HG02840 (cell line): ENCODE data around the gene ICA1L.
A peak's percentile ranks its signal among the peaks of the same experiment; 100 is the strongest.

ENCODE experiments used
- ATAC-seq: cut with Tn5 transposase; IDR thresholded peaks from one replicate; pipeline ENCODE4 v1.9.1; 2021; ENCODE audit warnings: mild to moderate bottlenecking, moderate library complexity, moderate number of reproducible peaks; ENCODE audit not compliant: unreplicated experiment, low FRiP score

ICA1L gene

DNA sequence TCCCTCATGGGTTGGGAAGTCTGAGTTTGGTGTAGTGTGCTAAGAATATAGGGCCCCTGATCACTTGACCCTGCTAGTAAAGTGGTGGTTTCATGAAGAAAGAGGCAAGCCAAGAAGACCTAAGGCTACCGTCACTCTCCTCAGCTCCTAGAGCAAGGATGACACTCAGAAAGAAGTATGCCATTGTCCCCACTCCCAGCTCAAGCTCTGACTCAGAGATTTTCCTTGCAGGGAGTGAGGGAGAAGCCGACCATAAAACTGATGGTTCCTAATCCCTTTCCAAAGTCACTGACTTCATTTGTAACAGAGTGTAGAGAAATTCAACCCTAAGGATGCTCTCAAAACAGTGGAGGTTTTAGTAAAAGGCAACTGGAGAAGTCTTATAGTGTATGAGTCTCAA lies 80.9 kb downstream of the ICA1L start:
- ATAC-seq, result no peak

DNA sequence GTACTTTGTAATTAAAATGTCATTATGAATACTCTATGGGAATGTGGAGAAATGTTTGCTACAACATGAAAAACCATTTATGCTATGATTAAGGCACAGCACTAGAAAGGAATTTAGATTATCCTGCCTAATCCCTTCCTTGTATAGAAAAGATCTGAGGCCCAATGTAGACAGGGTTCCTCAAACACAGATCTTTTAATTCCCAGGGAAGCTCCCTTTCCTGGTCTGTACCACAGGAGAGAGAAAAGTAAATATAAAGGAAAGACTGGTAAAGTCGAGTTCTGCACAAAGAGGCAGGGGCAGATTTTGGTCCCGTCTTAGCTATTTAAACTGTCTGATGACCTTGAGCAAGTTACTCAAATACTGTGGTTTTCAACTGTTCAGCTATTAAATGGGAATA lies 84.7 kb downstream of the ICA1L start:
- no peak for ATAC-seq

GRCh38 chr2:202782940-202783558 lies 88.5 kb downstream of the ICA1L start:
- no peak for ATAC-seq

- peak; percentile 91 for ATAC-seq
Measured at GRCh38 chr2:202780514-202781021, 91.0 kb downstream of the ICA1L start.

- ATAC-seq, result no peak
Measured at GRCh38 chr2:202778217-202778616, 93.3 kb downstream of the ICA1L start.

DNA sequence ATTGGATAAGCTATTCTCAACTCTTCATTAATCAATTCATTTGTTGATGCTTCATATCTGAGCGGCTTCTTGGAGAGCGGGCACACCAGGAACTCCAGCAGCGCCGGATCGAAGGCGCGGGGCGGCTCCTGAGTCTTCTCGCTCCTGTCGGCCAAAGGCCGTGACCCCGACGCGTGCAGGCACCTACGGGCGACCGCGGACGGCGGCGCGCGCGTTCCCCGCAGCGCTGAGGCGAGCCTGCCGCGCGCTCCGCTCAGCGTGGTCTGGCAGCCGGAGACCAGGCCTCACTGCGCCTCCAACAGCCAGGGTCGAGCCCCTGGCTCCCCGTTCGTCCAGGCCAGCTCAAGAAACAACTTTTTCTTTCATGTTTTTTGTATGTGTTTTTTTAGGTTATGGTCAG lies 97.5 kb downstream of the ICA1L start:
- ATAC-seq, result no peak

GRCh38 chr2:202773301-202773973 lies 98.1 kb downstream of the ICA1L start:
- ATAC-seq, result no peak

DNA sequence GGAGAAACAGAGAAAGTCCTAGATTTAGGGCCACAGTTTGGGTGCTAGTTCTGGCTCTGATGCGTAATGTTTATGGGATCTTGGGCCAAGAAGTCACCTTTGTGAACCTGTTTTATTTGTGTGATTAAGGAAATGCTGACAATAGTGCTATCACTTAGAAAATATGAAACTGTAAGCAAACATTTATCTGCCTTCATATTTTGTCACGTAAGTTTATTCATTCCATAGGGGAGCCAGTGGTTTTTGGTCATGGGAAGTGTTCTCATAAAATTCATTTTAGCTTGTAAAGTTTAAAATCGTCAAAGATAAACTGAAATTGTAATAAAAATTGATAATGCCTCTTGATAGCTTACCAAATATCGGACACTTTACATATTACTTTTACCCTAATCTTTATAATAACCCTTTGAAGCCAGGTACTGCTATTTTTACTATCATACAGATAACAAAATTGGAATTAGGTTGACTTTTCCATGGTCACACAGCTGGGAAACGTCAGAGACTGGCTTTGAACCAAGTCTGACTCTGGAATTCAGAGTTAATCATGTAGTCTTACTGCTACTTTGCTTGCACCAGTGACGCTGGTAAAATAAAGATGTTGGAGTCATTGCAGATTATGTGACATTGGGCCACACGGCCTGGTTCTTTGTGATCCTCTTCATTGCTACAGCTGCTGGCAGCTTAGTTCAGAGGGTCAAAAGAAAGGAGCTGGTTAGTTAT lies 99.7 kb downstream of the ICA1L start:
- no peak for ATAC-seq

- no peak for ATAC-seq
Measured at GRCh38 chr2:202771336-202771735, 100.2 kb downstream of the ICA1L start.

DNA sequence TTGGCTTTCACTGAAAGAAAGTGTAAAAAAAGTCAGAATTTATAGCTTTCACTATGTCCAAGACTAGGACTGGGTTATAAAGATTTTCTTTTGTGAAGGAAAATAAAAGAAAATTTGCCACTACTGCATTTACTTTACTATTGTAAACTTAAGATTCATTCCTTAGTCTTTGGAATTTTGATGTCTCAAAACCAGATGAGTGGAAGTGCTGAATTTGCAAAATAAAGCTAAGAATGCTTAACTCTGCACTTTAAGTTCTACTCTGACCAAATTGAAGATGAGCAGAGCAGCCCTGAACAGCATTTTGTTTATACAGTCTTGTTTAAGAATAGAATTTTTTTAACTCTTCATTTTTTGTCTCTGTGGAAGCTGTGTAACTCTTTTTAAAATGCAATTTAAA lies 102.4 kb downstream of the ICA1L start:
- no peak for ATAC-seq

GRCh38 chr2:202768273-202768672 lies 103.3 kb downstream of the ICA1L start:
- ATAC-seq, result no peak

GRCh38 chr2:202765436-202765835 lies 106.1 kb downstream of the ICA1L start:
- ATAC-seq, result no peak

- no peak for ATAC-seq
Measured at GRCh38 chr2:202764991-202765390, 106.6 kb downstream of the ICA1L start.

DNA sequence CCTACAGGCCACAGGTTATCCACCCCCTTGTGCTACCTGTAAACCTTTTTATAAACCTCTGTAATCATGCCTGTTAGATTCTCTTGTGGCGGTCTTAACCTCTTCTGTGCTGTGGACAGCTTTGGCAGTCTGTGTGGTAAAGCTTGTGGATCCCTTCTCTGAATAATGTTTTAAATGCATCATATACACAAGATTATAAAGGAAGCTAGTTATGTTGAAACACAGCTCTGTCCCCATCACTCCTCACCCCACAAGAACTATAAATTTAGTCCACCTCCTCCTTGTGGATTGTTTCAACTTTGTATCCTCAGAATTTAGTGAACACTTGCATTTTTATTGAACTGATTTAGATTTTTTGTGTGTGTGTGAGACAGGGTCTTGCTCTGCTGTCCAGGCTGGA lies 107.7 kb downstream of the ICA1L start:
- ATAC-seq, result no peak

- no peak for ATAC-seq
Measured at GRCh38 chr2:202762556-202762955, 109.0 kb downstream of the ICA1L start.

DNA sequence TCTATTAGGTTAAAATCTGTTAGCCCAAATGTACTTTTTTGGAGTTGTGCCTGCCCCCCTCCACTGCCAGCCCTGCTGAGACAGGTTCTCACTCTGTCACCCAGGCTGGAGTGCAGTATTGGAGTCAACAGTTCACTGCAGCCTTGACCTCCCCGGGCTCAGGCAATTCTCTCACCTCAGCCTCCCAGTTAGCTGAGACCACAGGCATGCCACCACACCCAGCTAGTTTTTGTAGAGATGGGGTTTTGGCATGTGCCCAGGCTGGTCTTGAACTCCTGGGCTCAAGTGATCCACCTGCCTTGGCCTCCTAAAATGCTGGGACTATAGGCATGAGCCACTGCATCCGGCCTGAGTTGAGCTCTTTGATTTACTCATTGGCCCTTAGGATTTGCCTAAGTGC lies 110.7 kb downstream of the ICA1L start:
- no peak for ATAC-seq

DNA sequence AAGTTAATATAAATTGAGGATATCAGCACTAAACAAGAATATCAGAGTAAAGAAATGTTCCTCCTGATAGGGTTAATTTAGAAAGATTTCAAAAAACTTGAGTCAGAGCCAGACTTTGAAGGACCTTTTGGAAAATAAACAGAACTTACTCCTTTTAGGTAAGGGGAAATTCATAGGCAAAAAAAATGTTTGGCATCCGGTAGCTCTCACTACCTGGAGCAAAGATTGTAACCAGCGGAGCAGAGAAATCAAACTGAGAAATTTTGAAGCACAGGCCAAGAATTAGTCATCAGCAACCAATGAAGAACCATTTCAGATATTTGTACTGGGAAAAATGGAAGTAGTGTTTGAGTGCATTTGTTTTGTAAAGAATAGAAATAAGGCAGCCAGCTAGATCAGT lies 113.0 kb downstream of the ICA1L start:
- no peak for ATAC-seq

GRCh38 chr2:202758128-202758527 lies 113.4 kb downstream of the ICA1L start:
- no peak for ATAC-seq

DNA sequence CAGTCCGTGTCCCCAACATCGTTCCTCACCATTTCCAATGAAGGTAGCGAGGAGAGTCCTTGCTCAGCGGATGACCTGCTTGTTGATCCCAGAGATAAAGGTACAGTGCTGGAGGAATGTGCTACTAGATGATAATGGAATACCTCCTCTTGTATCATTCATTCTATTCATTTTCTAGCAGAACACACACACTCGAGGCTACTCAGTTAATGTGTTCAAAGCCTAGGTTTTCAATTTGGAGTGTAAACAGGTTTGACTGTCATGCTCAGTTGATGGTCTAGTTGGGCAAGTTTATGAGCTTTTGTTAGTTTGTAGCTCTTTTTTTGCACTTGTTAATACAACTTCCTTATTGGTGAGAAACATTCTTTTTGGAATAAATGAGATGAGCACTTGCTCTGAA lies 114.2 kb downstream of the ICA1L start:
- ATAC-seq, result no peak

- no peak for ATAC-seq
Measured at GRCh38 chr2:202756598-202756997, 115.0 kb downstream of the ICA1L start.

DNA sequence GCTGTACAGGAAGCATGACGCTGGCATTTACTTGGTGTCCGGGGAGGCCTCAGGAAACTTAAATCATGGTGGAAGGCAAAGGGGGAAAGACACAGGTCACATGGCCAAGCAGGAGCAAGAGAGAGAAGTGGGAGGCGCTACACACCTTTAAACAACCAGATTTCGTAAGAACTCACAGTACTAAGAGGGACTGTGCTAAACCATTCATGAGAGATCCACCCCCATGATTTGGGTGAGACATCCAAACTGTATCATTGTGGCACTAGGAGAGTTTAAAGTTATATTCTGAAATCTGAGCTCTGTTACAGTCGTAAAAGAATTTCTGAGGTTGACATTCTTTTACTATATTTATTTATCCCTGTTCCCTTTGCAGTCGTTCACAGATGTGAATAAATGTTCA lies 116.6 kb downstream of the ICA1L start:
- no peak for ATAC-seq

DNA sequence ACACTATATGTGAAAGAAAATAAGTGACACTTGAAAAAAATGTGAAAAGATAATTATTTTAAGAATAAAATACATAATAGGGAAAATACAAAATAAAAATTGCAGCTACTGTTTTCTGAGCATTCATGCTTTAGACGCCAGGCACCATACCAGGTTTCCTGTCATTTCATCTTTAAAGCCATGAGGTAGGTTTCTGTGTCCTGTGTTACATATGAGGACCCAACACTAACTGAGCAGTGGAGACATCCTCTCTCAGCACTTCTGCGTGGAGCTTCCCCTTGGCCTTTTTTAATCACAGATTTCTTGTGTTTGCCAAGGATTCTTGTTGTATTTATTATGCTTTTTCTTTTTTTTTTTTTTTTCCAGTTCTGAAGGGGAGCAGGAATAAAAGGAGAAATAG lies 119.5 kb downstream of the ICA1L start:
- ATAC-seq, result no peak
